Loucy (cell line): ENCODE measurements around the gene MIA2.

ENCODE experiments used
- CTCF ChIP-seq: fragments of 200-600 bp; sonication (generic); conservative IDR thresholded peaks from 2 replicates; pipeline ENCODE4 v1.5.1; 2014; ENCODE audit warnings: mild to moderate bottlenecking, antibody characterized with exemption, low read length
- EZH2phosphoT487 ChIP-seq: fragments of 200-600 bp; IDR thresholded peaks from 2 replicates; pipeline ENCODE4 v1.6.1; 2018; ENCODE audit warnings: antibody characterized with exemption, mild to moderate bottlenecking, moderate library complexity, borderline replicate concordance

GRCh38 chr14:39258782-39259545 is 25.2 kb downstream of the MIA2 start:
- TF ChIP-seq CTCF (no peak), EZH2phosphoT487 (no peak)
